VCaP (cell line): ENCODE measurements around the gene PRR15L.

Experiments used
- H3K27ac ChIP-seq: fragments of 450-650 bp; 2 replicates; pipeline ENCODE4 v1.5.1; 2017
- TF ChIP-seq, protein P1 (sequence below): fragments of 450-650 bp; conservative IDR thresholded peaks from 2 replicates; pipeline ENCODE4 v1.5.1; 2017; ENCODE audit warnings: mild to moderate bottlenecking, moderate library complexity

The PRR15L gene

DNA sequence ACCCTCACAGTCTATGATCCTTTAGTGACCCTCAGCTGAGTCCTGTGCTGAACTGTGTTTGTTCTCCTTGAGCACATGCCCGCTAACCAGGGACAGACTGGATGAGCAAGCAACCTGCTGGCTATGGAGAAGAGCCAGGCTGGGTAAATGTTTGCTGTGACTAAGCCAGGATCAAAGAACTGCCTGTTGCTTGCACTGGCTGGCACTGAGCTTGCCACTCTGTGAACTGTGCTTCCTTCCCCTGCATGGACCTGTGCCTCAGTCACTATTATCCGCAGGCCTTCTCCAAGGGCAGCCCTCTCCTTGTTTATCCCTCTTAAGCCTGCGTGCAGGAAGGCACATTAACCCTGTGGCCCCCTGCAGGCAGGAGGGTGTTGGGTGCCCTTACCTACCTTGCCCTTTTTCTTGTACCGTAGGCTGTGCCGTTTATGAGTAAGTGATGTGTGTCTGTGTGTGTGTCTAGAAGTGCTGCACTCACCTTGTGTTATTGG lies 8.9 kb downstream of the PRR15L start:
- H3K27ac ChIP-seq: peak overlapping the region; percentile 91
- TF ChIP-seq, protein P1, sequence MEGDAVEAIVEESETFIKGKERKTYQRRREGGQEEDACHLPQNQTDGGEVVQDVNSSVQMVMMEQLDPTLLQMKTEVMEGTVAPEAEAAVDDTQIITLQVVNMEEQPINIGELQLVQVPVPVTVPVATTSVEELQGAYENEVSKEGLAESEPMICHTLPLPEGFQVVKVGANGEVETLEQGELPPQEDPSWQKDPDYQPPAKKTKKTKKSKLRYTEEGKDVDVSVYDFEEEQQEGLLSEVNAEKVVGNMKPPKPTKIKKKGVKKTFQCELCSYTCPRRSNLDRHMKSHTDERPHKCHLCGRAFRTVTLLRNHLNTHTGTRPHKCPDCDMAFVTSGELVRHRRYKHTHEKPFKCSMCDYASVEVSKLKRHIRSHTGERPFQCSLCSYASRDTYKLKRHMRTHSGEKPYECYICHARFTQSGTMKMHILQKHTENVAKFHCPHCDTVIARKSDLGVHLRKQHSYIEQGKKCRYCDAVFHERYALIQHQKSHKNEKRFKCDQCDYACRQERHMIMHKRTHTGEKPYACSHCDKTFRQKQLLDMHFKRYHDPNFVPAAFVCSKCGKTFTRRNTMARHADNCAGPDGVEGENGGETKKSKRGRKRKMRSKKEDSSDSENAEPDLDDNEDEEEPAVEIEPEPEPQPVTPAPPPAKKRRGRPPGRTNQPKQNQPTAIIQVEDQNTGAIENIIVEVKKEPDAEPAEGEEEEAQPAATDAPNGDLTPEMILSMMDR: no peak

DNA sequence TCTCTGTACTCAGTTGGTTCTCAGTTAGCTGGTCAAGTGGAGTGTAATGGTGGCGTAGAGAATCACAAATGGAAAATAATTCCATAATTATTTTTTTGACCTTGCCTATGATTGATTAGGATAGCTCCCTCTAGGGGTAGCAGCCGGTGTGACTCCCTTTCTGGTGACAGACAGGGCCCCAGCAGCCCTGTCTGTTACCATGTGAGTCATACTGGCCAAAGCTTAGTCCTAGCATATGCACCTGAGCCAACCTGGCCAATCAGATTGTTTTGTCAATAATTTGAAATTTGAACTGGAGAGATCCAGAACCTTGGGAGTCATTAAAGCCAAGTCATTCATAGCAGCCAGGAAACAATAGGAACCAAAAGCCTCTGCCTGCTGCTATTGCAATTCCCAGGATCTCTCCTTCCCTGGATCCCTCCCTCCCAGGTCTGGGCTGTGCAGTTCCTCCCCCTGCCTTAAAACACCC lies 10.7 kb downstream of the PRR15L start:
- peak overlapping the region; percentile 91 for H3K27ac ChIP-seq
- TF ChIP-seq, protein P1: peak; percentile 92

DNA sequence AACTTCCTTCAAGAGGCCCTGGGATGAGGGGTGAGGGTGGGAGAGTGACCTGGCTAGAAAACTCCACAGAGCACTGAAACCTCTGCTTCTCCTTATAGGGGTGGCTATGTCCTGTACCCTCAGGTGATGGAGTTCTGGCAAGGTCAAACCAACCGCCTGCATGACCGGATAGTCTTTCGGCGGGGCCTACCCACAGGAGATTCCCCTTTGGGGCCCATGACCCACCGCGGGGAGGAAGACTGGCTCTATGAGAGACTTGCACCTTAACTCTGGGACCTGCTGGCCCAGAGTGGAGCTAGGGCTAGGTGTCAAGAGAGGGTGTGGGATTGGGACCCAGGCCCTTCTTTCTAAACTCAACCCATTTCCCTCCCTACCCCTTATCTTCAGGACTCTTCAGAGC lies 11.2 kb downstream of the PRR15L start:
- TF ChIP-seq, protein P1: no peak
- peak overlapping the region; percentile 91 for H3K27ac ChIP-seq

DNA sequence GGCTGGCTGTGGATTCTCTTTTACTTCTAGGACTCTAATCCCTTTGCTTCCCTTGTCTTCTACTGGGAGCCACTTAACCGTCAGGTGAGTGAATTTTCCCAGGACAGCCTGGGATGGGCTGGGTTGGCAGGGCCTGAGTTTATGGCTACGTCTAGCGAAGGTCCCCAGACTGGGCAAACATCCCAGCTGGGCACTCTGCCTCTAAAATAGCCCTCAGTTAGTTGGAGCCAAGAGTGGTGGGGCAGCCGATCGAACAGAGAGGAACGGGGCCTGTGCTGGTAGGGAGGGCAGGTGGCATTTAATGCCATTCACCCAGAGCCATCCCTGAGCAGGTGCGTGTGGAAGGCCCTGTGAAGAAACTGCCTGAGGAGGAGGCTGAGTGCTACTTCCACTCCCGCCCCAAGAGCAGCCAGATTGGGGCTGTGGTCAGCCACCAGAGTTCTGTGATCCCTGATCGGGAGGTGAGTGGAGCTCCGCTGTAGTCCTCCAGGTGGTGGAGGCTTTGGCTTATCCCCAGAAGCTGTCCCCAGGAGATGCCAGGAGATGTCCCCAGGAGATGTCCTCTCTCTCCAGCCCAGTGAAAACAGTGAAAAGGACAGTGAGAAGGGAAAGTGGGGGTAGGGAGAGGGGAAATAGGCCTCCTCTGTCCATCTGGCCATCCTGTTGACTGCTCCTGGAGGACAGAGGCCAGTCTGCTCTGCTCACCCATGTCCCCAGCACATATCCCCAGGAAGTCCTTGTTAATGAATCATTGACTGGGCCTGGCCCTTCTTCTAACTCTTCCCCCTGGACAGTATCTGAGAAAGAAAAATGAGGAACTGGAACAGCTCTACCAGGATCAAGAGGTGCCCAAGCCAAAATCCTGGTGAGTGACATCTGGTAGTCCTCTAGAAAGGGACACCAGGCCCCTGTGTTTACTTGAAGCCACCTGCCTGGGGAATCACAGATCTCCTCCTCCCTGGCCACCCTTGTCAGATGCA lies 11.9 kb downstream of the PRR15L start:
- peak overlapping the region; percentile 91 for H3K27ac ChIP-seq

DNA sequence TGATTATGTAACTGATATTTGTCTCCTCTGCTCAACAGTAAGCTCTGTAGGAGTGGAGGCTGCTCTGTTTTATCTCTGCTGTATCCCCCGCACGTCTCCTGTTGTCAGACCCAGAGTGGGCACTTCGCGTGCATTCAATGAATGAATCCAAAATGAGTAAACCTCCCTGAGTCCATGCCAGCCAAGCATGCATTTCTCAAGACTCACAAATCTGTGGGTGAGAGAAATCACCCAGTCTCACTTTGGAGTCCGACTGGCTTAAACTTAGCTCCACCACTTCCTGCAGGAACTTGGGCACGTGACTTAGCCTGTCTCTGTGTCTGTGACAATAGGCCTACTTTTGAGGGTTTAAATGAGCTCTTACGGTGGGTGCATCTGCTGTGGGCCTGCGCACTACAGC lies 12.6 kb downstream of the PRR15L start:
- no peak overlapping the region for H3K27ac ChIP-seq
- TF ChIP-seq, protein P1: no peak

More for the DNA sequence above, 11.9 kb downstream of the PRR15L start:
- TF ChIP-seq, protein P1: no peak

DNA sequence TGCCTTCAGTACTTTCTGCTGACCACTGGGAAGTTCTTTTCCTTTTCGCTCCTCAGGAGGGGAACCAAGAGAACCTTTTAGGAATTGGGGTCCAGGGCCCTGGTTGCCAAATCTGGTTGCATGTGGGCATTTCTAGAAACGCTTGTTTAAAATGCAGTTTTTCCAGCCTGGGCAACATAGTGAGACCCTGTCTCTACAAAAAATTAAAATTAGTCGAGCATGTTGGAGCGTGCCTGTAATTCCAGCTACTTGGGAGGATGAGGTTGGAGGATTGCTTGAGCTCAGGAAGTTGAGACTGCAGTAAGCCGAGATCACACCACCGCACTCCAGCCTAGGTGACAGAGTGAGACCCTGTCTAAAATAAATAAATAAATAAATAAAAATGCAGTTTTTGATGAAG lies 15.1 kb downstream of the PRR15L start:
- H3K27ac ChIP-seq: peak overlapping the region; percentile 87; the same call in 1 of the 2 replicates
- TF ChIP-seq, protein P1: no peak

DNA sequence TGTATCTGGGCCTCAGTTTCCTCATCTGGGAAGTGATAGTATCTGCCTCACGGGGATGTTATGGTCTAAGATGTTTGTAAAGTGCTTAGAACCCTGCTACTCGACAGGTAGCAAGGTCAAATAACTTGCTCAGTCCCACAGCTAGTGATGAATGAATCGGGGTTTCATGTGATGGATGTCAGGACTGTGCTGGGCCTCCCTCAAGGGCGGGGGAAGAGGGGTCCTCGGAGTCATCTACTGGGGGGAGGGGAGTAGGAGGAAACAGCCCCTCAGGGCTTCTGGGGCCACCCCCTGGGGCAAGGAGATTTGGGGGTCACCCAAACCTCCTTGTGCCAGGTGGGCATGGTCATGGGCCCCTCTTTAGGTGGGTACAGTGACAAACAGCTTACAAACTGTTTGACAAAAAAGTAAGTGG lies 15.6 kb downstream of the PRR15L start:
- TF ChIP-seq, protein P1: no peak
- peak overlapping the region; percentile 87 for H3K27ac ChIP-seq
